Dermis blood vessel endothelial cell (primary cell): ENCODE data around the gene DNMT3B. TPM values are rescaled to one million over a fixed set of nuclear protein-coding genes. Genes with fewer than 3 reads are reported as not detected.

Experiments
- DNase-seq: peaks from one replicate; pipeline ENCODE4 v3.0.0; 2010
- total RNA-seq: library from RNA; depleted of rRNA; stranded (reverse); fragments of >200 nt; gene quantifications from 2 replicates; pipeline ENCODE4 v1.2.3, GENCODE V29; 2014

The DNMT3B gene
- total RNA-seq, 1 donor from 2014 or later, result 2.9 TPM

DNA sequence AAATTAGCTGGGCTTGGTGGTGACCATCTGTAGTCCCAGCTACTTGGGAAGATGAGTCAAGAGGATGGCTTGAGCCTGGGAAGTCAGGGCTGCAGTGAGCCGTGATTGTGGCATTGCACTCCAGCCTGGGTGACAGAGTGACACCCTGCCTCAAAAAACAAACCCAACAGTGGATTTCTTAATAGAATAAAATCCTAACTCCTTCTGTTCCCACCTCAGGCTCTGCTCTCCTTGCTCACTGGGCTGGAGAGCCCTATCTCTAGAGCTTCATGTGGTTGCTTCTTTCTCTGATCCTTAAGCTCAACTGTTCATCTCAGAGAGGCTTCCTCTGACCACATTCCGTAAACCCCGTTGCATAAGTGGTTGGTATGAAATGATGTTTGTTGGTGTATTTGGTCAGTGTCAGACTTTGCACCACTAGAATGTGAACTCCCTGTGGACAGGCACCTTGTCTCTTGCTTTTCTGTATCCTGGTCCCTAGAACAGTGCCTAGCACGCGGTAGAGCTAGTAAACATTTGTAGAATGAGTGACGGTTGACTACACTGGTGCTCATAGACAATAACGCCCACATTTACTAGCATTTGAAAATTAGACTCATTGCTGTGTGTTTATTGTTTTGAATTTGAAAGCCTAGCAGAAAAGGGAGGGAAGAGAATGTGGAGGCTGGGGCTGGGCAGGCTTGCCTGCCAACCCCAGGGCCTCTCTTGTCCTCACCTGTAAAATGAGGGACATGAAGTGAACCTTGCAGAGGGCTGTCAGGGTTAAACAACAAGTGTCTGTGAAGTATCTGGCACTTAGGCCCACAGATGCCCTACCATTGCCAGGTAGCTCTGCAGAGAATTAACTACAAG is 61.8 kb downstream of the DNMT3B start:
- no peak for DNase-seq

DNA sequence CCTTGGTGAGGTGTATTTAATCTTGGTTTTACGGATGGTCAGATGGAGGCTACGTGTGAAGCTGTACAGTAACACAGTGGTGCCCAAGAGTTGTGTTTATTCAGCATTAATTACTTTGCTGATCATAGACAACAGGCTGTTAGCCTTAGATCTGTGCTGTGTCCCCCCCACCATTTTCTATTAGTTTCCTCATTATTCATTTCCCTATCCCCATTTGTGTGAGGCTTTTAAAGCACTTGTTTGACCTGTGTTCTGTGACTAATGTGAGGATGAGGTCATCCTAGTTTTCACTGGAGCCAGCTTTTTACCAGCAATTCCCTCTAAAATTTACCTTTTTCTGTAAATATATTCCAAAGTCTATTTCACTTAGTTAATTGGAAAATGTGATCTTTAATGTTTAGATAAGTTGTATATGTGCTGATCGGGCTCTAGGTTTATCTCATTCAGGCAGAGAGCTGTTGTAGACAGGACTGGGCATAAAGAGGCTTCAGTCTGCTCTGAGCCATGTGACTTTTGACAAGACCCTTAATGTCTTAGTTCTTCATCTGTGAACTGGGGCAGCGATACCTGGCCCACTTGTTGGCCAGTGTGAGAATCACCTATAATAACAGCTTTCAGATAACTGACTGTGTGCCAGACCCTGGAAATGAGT is 66.0 kb downstream of the DNMT3B start:
- DNase-seq, result peak; percentile 65

- DNase-seq, result no peak
Observed at GRCh38 chr20:32829311-32830005, 67.3 kb downstream of the DNMT3B start.

GRCh38 chr20:32830437-32830836 is 68.3 kb downstream of the DNMT3B start:
- no peak for DNase-seq

DNA sequence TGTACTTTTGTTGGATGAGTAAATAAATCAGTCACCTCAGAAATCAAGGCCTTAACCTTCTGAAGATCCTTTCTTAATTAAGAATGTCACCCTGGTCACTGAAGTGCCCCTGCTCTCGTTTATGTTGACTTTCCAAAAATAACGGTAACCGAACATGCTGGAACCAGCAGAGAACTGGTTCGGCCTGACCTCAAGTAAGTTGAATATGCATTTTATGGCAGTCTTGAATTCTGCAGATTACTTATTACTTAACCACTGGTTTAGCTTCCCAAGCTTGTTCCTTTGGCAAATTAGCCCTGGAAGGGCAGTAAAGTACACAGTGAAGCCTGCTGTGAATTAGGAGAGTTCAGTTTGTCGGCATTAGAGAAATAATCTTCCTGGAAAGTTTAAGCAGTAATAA is 69.8 kb downstream of the DNMT3B start:
- DNase-seq, result no peak

DNA sequence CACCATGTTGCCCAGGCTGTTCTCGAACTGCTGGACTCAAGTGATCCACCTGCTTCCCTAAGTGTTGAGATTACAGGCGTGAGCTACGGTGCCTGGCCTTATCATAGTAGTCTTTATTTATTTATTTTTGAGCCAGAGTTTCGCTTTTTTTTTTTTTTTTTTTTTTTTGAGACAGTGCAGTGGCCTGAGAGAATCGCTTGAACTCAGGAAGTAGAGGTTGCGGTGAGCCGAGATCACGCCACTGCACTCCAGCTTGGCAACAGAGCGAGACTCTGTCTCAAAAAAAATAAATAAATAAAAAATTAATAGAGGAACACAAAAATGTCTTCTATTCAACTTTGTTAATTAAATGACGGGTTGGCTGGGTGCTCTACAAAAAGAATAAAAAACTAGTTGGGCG is 70.5 kb downstream of the DNMT3B start:
- no peak for DNase-seq

- DNase-seq, result no peak
Observed at GRCh38 chr20:32834972-32835371, 72.8 kb downstream of the DNMT3B start.

DNA sequence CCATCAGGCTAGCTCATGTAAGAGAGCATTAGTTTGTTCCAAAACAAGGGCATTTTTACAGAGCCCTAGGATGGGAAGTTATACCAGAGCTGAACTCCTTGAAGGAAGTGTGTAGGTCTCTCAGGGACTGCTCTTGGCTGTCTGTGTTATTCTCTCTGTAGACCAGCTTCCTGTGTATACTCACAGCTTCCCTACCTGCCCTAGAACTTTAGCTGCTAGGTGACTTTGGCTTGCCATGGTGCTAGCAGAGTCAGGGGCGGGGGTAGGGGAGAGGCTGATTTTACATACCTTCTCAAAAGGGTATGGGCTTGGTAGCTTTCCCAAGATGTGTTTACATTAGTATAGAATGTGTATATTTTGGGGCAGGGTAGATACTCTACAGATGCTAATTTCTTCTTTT is 75.0 kb downstream of the DNMT3B start:
- DNase-seq, result no peak

DNA sequence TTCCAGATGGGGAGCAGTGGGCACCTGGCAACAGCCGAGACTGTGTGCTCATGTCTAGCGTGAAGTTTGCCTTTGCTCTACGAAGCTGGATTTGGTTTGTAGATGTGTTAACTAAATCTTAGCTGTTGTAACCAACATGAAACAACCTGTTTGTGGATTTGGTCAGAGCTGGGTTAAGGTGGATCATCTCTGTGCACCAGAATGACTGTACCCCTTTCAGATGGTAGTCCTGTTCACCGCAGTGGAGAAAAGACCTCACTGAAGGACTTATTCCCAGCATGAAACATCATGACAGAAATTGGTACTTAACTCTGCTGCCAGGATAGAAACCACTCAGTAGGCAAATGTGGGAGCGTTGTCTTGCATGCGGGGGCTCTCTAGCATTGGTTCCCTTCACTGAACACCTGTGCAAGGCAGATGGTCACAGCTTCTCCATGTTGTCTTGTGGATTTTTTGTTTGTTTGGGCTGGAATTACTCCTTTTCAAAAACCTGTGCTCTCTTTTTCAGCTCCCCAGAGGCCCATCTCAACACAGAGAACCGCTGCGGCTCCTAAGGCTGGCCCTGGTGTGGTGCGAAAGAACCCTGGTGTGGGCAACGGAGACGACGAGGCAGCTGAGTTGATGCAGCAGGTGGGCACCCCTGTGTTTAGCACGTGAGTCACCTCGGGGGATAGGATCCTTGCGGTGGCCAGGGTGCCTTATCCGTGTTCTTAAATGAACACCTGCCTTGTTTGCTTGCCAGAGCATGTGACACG is 77.2 kb downstream of the DNMT3B start:
- DNase-seq, result no peak

DNA sequence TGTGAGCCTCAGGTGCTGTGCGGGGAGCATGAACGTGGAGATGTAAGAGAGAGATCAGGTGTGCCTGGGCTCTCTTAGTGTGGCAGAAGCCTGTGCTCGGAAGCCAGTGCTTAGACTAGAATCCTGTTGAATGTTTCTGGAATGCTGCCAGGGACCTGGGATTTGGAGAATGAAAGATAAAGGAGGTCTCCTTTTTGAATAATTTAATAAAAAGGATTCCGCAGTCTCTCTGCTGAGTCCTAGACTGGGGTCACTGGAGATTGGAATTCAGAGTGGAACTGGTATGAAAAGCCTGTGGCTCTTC is 77.7 kb downstream of the DNMT3B start:
- DNase-seq, result no peak

DNA sequence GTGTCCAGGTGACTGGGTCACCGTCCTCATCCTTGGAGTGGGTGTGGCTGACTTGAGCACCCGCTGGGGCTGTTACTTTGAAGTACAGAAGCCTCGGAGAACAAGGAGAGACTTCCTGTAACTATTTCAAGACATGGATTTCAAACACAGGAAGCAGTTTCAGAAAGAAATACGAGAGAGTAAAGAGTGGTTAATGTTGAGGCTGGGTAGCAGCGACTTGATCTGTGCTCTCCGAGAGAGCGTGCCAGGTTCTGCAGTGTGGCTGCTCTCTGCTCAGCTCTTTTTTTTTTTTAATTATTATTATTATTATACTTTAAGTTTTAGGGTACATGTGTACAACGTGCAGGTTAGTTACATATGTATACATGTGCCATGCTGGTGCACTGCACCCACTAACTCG is 79.0 kb downstream of the DNMT3B start:
- no peak for DNase-seq

GRCh38 chr20:32841632-32842031 is 79.4 kb downstream of the DNMT3B start:
- no peak for DNase-seq

DNA sequence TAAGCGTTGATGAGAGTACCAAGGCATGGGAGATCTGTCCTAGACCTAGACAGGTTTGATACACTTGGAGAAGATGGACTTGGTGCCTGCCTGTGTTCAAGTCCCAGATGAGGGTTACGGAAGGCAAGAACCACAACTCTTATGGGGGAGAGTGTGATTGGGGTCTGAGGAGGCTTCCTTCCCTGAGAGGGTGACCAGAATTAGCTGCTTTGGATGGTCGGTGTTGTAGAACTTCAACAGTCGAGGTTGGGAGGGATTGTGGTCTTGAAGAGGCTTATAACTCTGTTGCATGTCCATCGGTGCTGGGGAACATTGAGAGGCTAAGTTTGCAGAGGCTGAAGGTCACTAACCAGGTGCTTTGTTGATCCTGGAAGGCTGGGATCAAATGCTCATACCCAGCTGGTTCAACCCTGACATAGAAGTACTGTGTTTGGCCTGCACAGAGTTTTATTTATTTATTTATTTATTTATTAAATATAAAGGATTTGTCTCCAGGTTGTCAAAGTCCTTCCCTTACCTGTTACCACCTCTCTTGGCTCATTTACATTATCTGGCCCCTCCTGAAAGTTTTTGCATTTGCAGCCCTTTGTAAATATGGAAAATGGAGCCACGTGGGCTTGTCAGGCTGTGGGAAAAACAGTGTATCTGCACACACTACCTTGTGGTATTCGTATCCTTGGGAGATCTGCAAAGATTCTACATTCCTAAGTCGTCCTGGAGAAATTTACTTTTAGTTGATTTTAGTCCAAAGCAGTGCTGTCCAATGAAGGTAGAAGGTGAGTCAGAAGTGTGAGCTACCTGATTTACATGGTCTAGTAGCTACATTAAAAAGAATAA is 80.7 kb downstream of the DNMT3B start:
- DNase-seq, result no peak

- no peak for DNase-seq
Observed at GRCh38 chr20:32845786-32846185, 83.6 kb downstream of the DNMT3B start.

GRCh38 chr20:32846852-32847251 is 84.7 kb downstream of the DNMT3B start:
- no peak for DNase-seq

- DNase-seq, result no peak
Observed at GRCh38 chr20:32847964-32848363, 85.8 kb downstream of the DNMT3B start.

DNA sequence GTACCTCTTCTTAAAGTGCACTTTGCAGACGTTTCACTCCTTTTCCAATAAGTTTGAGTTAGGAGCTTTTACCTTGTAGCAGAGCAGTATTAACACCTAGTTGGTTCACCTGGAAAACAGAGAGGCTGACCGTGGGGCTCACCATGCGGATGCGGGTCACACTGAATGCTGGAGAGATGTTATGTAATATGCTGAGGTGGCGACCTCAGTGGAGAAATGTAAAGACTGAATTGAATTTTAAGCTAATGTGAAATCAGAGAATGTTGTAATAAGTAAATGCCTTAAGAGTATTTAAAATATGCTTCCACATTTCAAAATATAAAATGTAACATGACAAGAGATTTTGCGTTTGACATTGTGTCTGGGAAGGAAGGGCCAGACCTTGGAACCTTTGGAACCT is 86.7 kb downstream of the DNMT3B start:
- DNase-seq, result no peak

GRCh38 chr20:32849577-32849976 is 87.4 kb downstream of the DNMT3B start:
- DNase-seq, result no peak

DNA sequence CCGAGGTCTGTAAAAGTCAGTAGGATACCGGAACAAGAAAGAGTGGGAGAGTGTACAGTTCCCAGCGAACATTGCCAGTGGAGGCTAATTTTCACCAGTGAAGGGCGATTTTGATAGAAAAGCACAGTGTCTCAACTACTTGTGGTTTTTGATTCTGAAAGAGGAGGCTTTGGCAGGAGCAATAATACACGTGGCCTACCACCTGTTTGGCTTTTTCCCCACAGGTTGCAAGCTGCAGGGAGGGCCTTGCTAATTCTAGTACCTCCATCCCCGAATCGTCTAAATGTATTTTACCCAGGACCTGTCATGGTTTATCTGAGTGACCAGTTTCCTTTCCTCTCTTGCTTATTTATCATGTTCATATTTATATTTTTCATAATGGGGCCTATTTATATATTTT is 93.2 kb downstream of the DNMT3B start:
- DNase-seq, result no peak

- DNase-seq, result no peak
Observed at GRCh38 chr20:32858189-32858588, 96.0 kb downstream of the DNMT3B start.
